SK-N-SH treated with all-trans-retinoic acid at 6 μM for 48 hours (cell line): Measurements from ENCODE around the gene L2HGDH.

ENCODE experiments used
- ATAC-seq: fragments of 200-7000 bp; cut with Tn5 transposase; 3 replicates; pipeline ENCODE4 v1.9.1; 2020; ENCODE audit warnings: mild to moderate bottlenecking, moderate library complexity
- ARNTL ChIP-seq: fragments of 450-650 bp; formaldehyde crosslinking; IDR thresholded peaks from 2 replicates; pipeline ENCODE4 v1.5.0; 2020; ENCODE audit warnings: low read depth, mild to moderate bottlenecking, moderate library complexity, borderline replicate concordance
- CSDC2 ChIP-seq: fragments of 250-450 bp; sonication (Bioruptor Pico); IDR thresholded peaks from 2 replicates; pipeline ENCODE4 v1.5.0; 2020; ENCODE audit warnings: mild to moderate bottlenecking, moderate library complexity
- CSRNP3 ChIP-seq: fragments of 250-450 bp; sonication (Bioruptor Pico); IDR thresholded peaks from 2 replicates; pipeline ENCODE4 v1.5.1; 2021; ENCODE audit warnings: mild to moderate bottlenecking, moderate library complexity
- ESRRG ChIP-seq: fragments of 250-450 bp; sonication (Bioruptor Pico); IDR thresholded peaks from 2 replicates; pipeline ENCODE4 v1.6.1; 2021; ENCODE audit warnings: mild to moderate bottlenecking
- GLIS3 ChIP-seq: fragments of 250-450 bp; sonication (Bioruptor Pico); IDR thresholded peaks from 2 replicates; pipeline ENCODE4 v1.5.0; 2020; ENCODE audit warnings: mild to moderate bottlenecking, moderate library complexity
- ISL1 ChIP-seq: fragments of 250-450 bp; sonication (Bioruptor Pico); IDR thresholded peaks from 2 replicates; pipeline ENCODE4 v2.1.2; 2022; ENCODE audit warnings: mild to moderate bottlenecking, moderate library complexity
- OSR1 ChIP-seq: fragments of 250-450 bp; sonication (Bioruptor Pico); IDR thresholded peaks from 2 replicates; pipeline ENCODE4 v1.8.0; 2022; ENCODE audit warnings: moderate library complexity, mild to moderate bottlenecking, inconsistent platforms
- PATZ1 ChIP-seq: fragments of 250-450 bp; sonication (Bioruptor Pico); IDR thresholded peaks from 2 replicates; pipeline ENCODE4 v1.8.0; 2020; ENCODE audit warnings: mild to moderate bottlenecking, moderate library complexity, borderline replicate concordance
- PPARA ChIP-seq: fragments of 250-450 bp; sonication (Bioruptor Pico); IDR thresholded peaks from 2 replicates; pipeline ENCODE4 v1.5.0; 2020; ENCODE audit warnings: mild to moderate bottlenecking, borderline replicate concordance
- RARB ChIP-seq: fragments of 250-450 bp; sonication (Bioruptor Pico); IDR thresholded peaks from 2 replicates; pipeline ENCODE4 v1.8.0; 2021; ENCODE audit warnings: mild to moderate bottlenecking, moderate library complexity
- SNAI2 ChIP-seq: fragments of 250-450 bp; sonication (Bioruptor Pico); IDR thresholded peaks from 2 replicates; pipeline ENCODE4 v1.5.0; 2020; ENCODE audit warnings: mild to moderate bottlenecking, moderate library complexity
- TCF4 ChIP-seq: fragments of 250-450 bp; sonication (Bioruptor Pico); IDR thresholded peaks from 2 replicates; pipeline ENCODE4 v1.8.0; 2021; ENCODE audit warnings: mild to moderate bottlenecking, moderate library complexity, borderline replicate concordance
- TOX ChIP-seq: fragments of 250-450 bp; sonication (Bioruptor Pico); IDR thresholded peaks from 2 replicates; pipeline ENCODE4 v1.8.0; 2021; ENCODE audit warnings: mild to moderate bottlenecking, moderate library complexity, borderline replicate concordance
- ZC3H10 ChIP-seq: fragments of 250-450 bp; sonication (Bioruptor Pico); IDR thresholded peaks from 2 replicates; pipeline ENCODE4 v1.5.1; 2021; ENCODE audit warnings: mild to moderate bottlenecking, moderate library complexity
- ZFP3 ChIP-seq: fragments of 250-450 bp; sonication (Bioruptor Pico); IDR thresholded peaks from 2 replicates; pipeline ENCODE4 v1.5.0; 2020; ENCODE audit warnings: mild to moderate bottlenecking, moderate library complexity
- ZFP30 ChIP-seq: fragments of 450-650 bp; formaldehyde crosslinking; IDR thresholded peaks from 2 replicates; pipeline ENCODE4 v1.5.0; 2022; ENCODE audit warnings: mild to moderate bottlenecking, moderate library complexity
- ZNF70 ChIP-seq: fragments of 450-650 bp; formaldehyde crosslinking; IDR thresholded peaks from 2 replicates; pipeline ENCODE4 v1.5.0; 2020; ENCODE audit warnings: mild to moderate bottlenecking, moderate library complexity
- ZNF8 ChIP-seq: fragments of 450-650 bp; formaldehyde crosslinking; IDR thresholded peaks from 2 replicates; pipeline ENCODE4 v1.5.0; 2020; ENCODE audit warnings: mild to moderate bottlenecking, moderate library complexity
- TF ChIP-seq, protein P1 (sequence below): fragments of 250-450 bp; sonication (Bioruptor Pico); IDR thresholded peaks from 2 replicates; pipeline ENCODE4 v1.8.0; 2021; ENCODE audit warnings: low read depth, mild to moderate bottlenecking, moderate library complexity, borderline replicate concordance
- TF ChIP-seq, protein P2 (sequence below): fragments of 250-450 bp; sonication (Bioruptor Pico); IDR thresholded peaks from 2 replicates; pipeline ENCODE4 v1.5.0; 2020; ENCODE audit warnings: mild to moderate bottlenecking, moderate library complexity

The L2HGDH gene

DNA sequence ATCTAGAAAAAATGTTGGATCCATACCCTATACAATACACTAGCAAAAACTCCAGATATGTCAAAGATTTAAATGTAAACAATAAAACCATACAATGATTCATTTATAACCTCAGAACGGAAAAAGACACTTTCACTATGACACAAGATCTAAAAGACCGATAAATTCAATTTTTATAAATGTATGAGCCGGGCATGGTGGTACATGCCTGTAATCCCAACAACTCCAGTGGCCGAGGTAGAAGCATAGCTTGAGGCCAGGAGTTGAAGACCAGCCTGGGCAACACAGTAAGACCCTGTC lies 78.1 kb downstream of the L2HGDH start:
- ATAC-seq: no peak
- TF ChIP-seq ZFP3: no peak
- no peak for TF ChIP-seq GLIS3 (CRISPR knock-in tag)
- no peak for TF ChIP-seq PATZ1 (CRISPR knock-in tag)
- TF ChIP-seq ZNF8 (CRISPR knock-in tag): no peak
- no peak for TF ChIP-seq CSDC2 (CRISPR knock-in tag)
- no peak for TF ChIP-seq TOX
- TF ChIP-seq ISL1 (CRISPR knock-in tag): no peak
- no peak for TF ChIP-seq TCF4 (CRISPR knock-in tag)
- no peak for TF ChIP-seq ESRRG (CRISPR knock-in tag)
- TF ChIP-seq, protein P1, sequence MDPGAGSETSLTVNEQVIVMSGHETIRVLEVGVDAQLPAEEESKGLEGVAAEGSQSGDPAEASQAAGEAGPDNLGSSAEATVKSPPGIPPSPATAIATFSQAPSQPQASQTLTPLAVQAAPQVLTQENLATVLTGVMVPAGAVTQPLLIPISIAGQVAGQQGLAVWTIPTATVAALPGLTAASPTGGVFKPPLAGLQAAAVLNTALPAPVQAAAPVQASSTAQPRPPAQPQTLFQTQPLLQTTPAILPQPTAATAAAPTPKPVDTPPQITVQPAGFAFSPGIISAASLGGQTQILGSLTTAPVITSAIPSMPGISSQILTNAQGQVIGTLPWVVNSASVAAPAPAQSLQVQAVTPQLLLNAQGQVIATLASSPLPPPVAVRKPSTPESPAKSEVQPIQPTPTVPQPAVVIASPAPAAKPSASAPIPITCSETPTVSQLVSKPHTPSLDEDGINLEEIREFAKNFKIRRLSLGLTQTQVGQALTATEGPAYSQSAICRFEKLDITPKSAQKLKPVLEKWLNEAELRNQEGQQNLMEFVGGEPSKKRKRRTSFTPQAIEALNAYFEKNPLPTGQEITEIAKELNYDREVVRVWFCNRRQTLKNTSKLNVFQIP (CRISPR knock-in tag): no peak
- TF ChIP-seq, all 23 proteins: peak for 0

DNA sequence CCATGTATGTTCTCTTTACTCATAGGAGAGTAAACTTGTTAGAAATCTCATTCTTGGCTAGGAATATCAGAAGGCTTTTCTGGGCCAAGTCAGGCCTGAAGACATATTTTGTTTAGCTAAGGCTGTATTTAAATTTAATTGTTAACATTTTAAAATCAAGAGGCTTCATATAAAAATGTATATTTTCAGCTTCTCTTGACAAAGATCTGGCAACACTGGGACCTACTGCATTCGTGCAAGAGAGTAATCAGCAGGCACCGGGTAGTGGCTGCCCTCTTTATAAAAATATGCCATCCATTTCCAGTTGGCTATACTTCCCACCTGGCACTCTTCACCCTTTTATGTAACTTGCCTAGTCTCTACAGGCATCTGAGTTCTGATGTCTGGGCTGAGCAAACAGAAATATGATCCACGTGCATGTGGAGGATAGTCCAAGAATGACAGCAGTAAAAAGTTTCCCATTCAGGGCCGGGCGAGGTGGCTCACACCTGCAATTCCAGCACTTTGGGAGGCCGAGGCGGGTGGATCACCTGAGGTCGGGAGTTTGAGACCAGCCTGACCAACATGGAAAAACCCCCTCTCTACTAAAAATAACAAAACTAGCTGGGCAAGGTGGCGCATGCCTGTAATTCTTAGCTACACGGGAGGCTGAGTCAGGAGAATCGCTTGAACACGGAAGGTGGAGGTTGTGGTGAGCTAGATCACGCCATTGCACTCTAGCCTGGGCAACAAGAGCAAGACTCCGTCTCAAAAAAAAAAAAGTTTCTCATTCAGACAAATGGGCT lies 78.7 kb downstream of the L2HGDH start:
- TF ChIP-seq PATZ1 (CRISPR knock-in tag) (no peak), ZC3H10 (no peak), CSRNP3 (CRISPR knock-in tag) (no peak), ARNTL (no peak), ZFP3 (no peak), GLIS3 (CRISPR knock-in tag) (no peak)
- TF ChIP-seq, all 23 proteins: peak for 0
- no peak for ATAC-seq

DNA sequence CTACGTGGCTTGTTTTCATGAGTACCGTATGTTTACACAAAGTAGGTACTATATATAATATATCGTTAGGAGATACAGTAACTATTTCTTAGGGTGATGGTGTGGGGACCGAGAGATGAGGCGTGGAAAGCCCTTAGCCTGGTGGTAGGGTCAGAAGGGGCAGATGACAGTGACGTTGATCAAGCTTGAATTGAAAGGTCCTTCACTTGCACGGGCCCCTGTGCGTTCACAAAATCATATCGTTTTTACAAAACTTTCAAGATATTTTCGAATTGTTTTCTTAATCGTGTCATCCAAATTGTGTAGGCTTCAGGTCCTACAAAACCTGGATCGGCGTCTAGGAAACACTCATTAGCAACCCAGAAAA lies 79.8 kb downstream of the L2HGDH start:
- peak; percentile 4 for ATAC-seq
- TF ChIP-seq PATZ1 (CRISPR knock-in tag) (no peak), SNAI2 (CRISPR knock-in tag) (no peak), CSRNP3 (CRISPR knock-in tag) (no peak), OSR1 (CRISPR knock-in tag) (no peak), ISL1 (CRISPR knock-in tag) (no peak), ZFP30 (CRISPR knock-in tag) (no peak), ZNF70 (CRISPR knock-in tag) (no peak), ESRRG (CRISPR knock-in tag) (no peak), TOX (no peak), ARNTL (no peak), PPARA (no peak), ZC3H10 (no peak), TCF4 (CRISPR knock-in tag) (no peak), CSDC2 (CRISPR knock-in tag) (no peak), RARB (CRISPR knock-in tag) (no peak), GLIS3 (CRISPR knock-in tag) (no peak)
- TF ChIP-seq, protein P2, sequence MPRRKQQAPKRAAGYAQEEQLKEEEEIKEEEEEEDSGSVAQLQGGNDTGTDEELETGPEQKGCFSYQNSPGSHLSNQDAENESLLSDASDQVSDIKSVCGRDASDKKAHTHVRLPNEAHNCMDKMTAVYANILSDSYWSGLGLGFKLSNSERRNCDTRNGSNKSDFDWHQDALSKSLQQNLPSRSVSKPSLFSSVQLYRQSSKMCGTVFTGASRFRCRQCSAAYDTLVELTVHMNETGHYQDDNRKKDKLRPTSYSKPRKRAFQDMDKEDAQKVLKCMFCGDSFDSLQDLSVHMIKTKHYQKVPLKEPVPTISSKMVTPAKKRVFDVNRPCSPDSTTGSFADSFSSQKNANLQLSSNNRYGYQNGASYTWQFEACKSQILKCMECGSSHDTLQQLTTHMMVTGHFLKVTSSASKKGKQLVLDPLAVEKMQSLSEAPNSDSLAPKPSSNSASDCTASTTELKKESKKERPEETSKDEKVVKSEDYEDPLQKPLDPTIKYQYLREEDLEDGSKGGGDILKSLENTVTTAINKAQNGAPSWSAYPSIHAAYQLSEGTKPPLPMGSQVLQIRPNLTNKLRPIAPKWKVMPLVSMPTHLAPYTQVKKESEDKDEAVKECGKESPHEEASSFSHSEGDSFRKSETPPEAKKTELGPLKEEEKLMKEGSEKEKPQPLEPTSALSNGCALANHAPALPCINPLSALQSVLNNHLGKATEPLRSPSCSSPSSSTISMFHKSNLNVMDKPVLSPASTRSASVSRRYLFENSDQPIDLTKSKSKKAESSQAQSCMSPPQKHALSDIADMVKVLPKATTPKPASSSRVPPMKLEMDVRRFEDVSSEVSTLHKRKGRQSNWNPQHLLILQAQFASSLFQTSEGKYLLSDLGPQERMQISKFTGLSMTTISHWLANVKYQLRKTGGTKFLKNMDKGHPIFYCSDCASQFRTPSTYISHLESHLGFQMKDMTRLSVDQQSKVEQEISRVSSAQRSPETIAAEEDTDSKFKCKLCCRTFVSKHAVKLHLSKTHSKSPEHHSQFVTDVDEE (CRISPR knock-in tag): no peak
- TF ChIP-seq, protein P1 (CRISPR knock-in tag): no peak
